ENCODE results near the gene SERINC3.

The SERINC3 gene

DNA sequence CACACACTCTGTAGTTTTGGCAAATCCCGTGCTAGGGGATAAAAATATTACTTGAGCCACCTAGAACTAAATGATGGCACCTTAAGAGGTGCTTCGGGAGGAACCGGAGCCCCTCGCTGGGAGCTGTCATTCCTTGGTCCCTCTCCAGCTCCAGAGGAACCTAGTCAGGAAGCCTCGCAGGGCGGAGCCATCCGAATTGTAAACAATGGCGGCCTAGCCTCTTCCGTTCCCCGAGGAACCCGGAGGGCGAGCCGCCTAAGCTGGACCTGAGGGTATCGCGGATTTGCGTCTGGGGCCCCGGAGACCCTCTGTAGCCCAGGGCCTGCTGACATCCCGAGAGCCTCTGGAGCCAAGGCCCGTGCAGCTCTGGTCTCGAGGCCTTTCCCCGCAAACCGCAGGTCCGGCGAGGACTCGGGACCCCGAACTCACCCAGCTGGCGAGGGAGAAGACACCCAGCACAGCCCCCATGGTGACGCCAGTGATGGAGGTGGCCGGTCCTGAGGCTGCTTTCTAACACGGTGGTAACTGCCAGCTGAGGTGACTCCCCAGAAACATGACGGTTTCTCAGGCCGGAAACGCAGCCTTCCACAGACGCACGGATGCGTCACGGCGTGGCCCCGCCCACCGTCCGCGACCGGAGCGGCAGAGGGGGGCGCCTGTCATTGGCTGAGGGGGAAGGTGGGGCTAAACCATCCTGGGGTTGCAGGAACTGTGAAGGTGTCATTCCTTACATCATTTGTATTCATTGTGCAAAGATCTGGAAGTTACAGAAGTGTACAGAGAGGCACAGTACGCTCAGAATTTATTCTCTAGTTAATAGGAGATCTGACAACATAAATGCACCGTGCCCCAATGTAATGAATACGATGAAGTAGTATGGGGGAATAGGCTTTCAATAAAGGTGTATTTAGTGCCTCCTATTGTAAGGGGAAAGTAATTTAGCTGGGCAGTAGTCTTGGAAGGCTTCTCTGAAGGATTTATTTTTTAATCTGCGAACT, at the start of gene SERINC3:
Gene SERINC3 (minus strand): TSS at position 587 of the 998 bp plus-strand sequence. CDS start 119 bp downstream, at position 468.
- Histone ChIP-seq H3K27ac (peak within 1 kb of the TSS; percentile 95 to 98), H3K4me1 (peaks cover 0 to 51% (median 29%) of the 10 kb centered on the region in 4 donors), H3K36me3 (no peaks in the 10 kb centered on the region), H3K27me3 (no peaks in the 10 kb centered on the region), H3K9me3 (no peaks in the 10 kb centered on the region), H3K4me3 (peak within 1 kb of the TSS; percentile 71 to 92)
- intact Hi-C loops (cut with DNase I; ENCODE audit: low total_unique reads): loop anchor here (10.0 kb wide), 1 partner anchor 307 kb away; the partner anchor contains the start of gene OSER1
- TF ChIP-seq, protein P1, sequence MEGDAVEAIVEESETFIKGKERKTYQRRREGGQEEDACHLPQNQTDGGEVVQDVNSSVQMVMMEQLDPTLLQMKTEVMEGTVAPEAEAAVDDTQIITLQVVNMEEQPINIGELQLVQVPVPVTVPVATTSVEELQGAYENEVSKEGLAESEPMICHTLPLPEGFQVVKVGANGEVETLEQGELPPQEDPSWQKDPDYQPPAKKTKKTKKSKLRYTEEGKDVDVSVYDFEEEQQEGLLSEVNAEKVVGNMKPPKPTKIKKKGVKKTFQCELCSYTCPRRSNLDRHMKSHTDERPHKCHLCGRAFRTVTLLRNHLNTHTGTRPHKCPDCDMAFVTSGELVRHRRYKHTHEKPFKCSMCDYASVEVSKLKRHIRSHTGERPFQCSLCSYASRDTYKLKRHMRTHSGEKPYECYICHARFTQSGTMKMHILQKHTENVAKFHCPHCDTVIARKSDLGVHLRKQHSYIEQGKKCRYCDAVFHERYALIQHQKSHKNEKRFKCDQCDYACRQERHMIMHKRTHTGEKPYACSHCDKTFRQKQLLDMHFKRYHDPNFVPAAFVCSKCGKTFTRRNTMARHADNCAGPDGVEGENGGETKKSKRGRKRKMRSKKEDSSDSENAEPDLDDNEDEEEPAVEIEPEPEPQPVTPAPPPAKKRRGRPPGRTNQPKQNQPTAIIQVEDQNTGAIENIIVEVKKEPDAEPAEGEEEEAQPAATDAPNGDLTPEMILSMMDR (IDR thresholded peaks at IDR 0.05): no peak
- peak; percentile 96 to 99 for DNase-seq

DNA sequence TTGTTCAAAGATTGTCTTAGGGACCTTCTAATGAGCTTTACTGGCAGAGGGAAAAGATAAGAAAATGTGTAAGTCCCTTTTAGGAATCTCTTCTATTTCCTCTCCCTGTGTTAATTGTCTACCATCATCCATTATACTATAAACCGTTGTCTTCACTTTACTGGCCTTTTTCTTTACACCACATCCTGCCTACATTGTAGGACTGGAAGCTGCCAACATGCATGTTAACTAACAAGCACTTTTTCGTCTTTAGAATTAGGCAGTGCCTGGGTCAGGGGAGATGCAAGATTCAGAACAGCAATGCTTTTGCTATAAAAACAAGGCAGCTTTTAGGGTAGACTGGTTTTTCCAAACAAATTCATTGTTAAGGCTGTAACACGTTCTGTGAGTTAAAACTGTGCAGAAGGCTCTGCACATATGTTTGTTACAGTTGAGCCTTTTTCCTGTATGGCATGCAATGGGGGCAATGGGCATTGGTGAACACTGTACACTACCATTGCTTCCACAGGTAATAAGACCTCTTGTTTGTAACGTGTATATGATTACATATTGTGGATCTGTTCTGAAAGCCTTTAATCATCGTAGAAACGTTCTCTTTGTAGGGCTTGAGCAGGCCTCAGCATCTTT, 49.6 kb upstream of the SERINC3 start:
- Histone ChIP-seq H3K4me3 (no peak overlapping the region), H3K36me3 (no peaks in the 10 kb centered on the region), H3K4me1 (peaks cover 0 to 30% (median 21%) of the 10 kb centered on the region in 4 donors), H3K9me3 (no peaks in the 10 kb centered on the region), H3K27ac (peak overlapping the region; percentile 73 to 81), H3K27me3 (no peaks in the 10 kb centered on the region)
- TF ChIP-seq, protein P1 (IDR thresholded peaks at IDR 0.05): no peak
- intact Hi-C loops (cut with DNase I; ENCODE audit: low total_unique reads): no loop called here
- no peak for DNase-seq

DNA sequence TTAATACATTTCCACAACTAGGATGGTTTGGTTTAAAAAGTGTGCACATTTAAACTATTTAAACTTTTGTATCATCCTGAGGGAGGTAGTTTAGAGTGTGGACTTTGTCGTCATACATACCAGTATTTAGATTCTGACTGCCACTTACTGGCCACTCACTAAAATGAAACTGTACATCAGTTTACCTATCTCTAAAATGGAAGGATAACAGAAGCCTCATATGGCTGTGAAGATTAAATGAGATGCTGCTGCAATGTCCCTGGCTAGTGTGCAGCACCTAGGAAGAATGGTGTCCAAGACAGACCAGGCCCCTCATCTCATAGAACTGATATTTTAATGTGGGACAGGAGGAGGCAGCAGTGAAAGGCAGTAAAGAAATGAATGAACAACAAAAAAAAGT, 48.5 kb upstream of the SERINC3 start:
- Histone ChIP-seq H3K27ac (no peak overlapping the region), H3K4me3 (no peak overlapping the region), H3K4me1 (peaks cover 0 to 26% (median 21%) of the 10 kb centered on the region in 4 donors), H3K9me3 (no peaks in the 10 kb centered on the region), H3K27me3 (no peaks in the 10 kb centered on the region), H3K36me3 (no peaks in the 10 kb centered on the region)
- DNase-seq: no peak
- TF ChIP-seq, protein P1 (IDR thresholded peaks at IDR 0.05): no peak
- intact Hi-C loops (cut with DNase I; ENCODE audit: low total_unique reads): no loop called here

DNA sequence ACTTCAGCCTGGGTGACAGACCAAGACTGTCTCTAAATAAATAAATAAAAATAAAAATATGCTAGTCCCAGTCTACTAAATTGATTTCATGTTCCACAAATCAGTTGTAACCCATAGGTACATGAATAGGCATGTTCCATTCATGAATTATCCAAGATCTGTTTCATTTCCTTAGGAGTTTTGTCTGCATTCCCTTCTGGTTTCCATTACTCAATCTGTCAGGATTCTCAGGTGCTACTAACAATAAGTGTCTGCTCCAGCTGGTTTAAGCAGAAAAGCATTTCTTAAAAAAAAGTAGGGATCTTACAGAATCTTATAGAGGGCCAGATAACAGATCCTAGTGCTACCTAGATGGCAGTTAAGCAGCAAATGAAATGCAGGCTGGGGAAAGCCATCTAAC, 44.9 kb upstream of the SERINC3 start:
- no peaks in the 10 kb centered on the region for H3K27me3 ChIP-seq
- TF ChIP-seq, protein P1 (IDR thresholded peaks at IDR 0.05): no peak
- no peak overlapping the region for H3K27ac ChIP-seq
- no peak for DNase-seq
- no peaks in the 10 kb centered on the region for H3K9me3 ChIP-seq
- H3K4me1 ChIP-seq: peaks cover 0 to 23% (median 13%) of the 10 kb centered on the region in 4 donors
- intact Hi-C loops (cut with DNase I; ENCODE audit: low total_unique reads): no loop called here
- no peak overlapping the region for H3K4me3 ChIP-seq
- no peaks in the 10 kb centered on the region for H3K36me3 ChIP-seq

DNA sequence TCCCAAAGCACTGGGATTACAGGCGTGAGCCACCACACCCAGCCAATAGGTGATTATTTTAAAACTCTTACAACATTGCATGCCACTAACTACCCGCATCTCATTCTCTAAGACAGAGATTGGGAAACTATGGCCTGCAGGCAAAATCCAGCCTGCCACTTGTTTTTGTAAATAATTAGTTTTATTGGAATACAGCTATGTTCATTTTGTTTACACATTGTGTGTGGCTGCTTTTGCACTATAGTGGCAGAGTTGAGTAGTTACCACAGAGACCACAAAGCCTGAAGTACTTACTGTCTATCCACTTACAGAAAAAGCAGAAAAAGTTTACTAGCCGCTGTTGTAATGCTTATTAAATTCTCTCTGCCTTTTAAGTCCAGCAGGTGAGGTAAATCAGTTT, 44.1 kb upstream of the SERINC3 start:
- no peaks in the 10 kb centered on the region for H3K9me3 ChIP-seq
- intact Hi-C loops (cut with DNase I; ENCODE audit: low total_unique reads): no loop called here
- DNase-seq: no peak
- H3K4me3 ChIP-seq: no peak overlapping the region
- H3K4me1 ChIP-seq: peaks cover 0 to 18% (median 12%) of the 10 kb centered on the region in 4 donors
- no peaks in the 10 kb centered on the region for H3K36me3 ChIP-seq
- no peak overlapping the region for H3K27ac ChIP-seq
- TF ChIP-seq, protein P1 (IDR thresholded peaks at IDR 0.05): no peak
- no peaks in the 10 kb centered on the region for H3K27me3 ChIP-seq

Data from tibial artery (tissue), 4 donors.